ENCODE measurements around the gene STEAP1B.
"Not testable (repeated sequence)": the region's sequence is repeated elsewhere in the genome, so short reads cannot be mapped to it uniquely, and the experiment has no call there.

STEAP1B gene

GRCh38 chr7:22496296-22496888 lies 3.6 kb downstream of the STEAP1B start:
- DNase-seq: not testable (repeated sequence)

- DNase-seq: not testable (repeated sequence)
Measured at GRCh38 chr7:22493160-22493925, 6.6 kb downstream of the STEAP1B start.

- DNase-seq: peak; percentile 86
Measured at GRCh38 chr7:22488643-22489462, 11.1 kb downstream of the STEAP1B start.

GRCh38 chr7:22487978-22488642 lies 11.9 kb downstream of the STEAP1B start:
- no peak for DNase-seq

- DNase-seq: no peak
Measured at GRCh38 chr7:22486597-22486996, 13.4 kb downstream of the STEAP1B start.

GRCh38 chr7:22485189-22485588 lies 14.8 kb downstream of the STEAP1B start:
- no peak for DNase-seq

- DNase-seq: no peak
Measured at GRCh38 chr7:22482503-22482902, 17.5 kb downstream of the STEAP1B start.

GRCh38 chr7:22481726-22482125 lies 18.3 kb downstream of the STEAP1B start:
- DNase-seq: no peak

GRCh38 chr7:22480523-22481075 lies 19.4 kb downstream of the STEAP1B start:
- DNase-seq: no peak

GRCh38 chr7:22477876-22478450 lies 22.0 kb downstream of the STEAP1B start:
- DNase-seq: no peak

- no peak for DNase-seq
Measured at GRCh38 chr7:22477262-22477661, 22.7 kb downstream of the STEAP1B start.

GRCh38 chr7:22476824-22477223 lies 23.2 kb downstream of the STEAP1B start:
- DNase-seq: no peak

- no peak for DNase-seq
Measured at GRCh38 chr7:22474645-22475044, 25.3 kb downstream of the STEAP1B start.

- no peak for DNase-seq
Measured at GRCh38 chr7:22470981-22471380, 29.0 kb downstream of the STEAP1B start.

GRCh38 chr7:22469371-22470143 lies 30.4 kb downstream of the STEAP1B start:
- no peak for DNase-seq

- DNase-seq: no peak
Measured at GRCh38 chr7:22468609-22469008, 31.4 kb downstream of the STEAP1B start.

- no peak for DNase-seq
Measured at GRCh38 chr7:22464299-22464698, 35.7 kb downstream of the STEAP1B start.

- DNase-seq: no peak
Measured at GRCh38 chr7:22460363-22460988, 39.5 kb downstream of the STEAP1B start.

- no peak for DNase-seq
Measured at GRCh38 chr7:22457471-22457870, 42.5 kb downstream of the STEAP1B start.

GRCh38 chr7:22454446-22454845 lies 45.5 kb downstream of the STEAP1B start:
- no peak for DNase-seq

GRCh38 chr7:22452960-22453558 lies 46.9 kb downstream of the STEAP1B start:
- no peak for DNase-seq

Measured in midbrain (tissue), 1 donor.